ENCODE results near the gene PDXK.

Gene PDXK

DNA sequence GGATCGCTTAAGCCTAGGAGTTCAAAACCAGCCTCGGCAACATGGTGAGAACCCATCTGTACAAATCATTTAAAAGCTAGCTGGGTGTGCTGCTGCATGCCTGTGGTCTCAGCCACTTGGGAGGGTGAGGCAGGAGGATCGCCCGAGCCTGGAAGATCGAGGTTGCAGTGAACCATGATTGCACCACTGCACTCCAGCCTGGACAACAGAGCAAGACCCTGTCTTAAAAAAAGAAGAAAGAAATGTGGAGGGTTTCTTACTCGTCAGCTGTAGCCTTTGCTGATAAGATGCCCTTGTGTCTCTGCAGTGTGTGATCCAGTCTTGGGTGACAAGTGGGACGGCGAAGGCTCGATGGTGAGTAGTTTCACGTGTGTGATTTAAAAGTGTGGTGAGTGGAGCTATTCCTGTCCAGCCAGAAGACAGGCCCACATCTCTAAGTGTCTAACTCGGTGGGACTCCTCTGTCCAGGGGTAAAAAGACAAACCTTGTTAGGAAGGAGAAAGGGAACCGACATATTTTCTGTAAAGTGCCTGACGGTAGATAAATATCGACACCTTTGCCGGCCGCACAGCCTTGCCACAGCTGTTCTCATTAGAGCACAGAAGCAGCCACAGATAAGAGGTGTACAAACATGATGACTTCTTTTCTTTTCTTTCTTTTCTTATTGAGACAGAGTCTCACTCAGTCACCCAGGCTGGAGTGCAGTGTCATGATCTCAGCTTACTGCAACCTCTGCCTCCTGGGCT is 27.0 kb downstream of the PDXK start:
- DNase-seq = no peak

- no peak for DNase-seq
These were observed 29.7 kb downstream of the PDXK start for GRCh38 chr21:43748622-43749021.

GRCh38 chr21:43749651-43750262 is 30.8 kb downstream of the PDXK start:
- no peak for DNase-seq

DNA sequence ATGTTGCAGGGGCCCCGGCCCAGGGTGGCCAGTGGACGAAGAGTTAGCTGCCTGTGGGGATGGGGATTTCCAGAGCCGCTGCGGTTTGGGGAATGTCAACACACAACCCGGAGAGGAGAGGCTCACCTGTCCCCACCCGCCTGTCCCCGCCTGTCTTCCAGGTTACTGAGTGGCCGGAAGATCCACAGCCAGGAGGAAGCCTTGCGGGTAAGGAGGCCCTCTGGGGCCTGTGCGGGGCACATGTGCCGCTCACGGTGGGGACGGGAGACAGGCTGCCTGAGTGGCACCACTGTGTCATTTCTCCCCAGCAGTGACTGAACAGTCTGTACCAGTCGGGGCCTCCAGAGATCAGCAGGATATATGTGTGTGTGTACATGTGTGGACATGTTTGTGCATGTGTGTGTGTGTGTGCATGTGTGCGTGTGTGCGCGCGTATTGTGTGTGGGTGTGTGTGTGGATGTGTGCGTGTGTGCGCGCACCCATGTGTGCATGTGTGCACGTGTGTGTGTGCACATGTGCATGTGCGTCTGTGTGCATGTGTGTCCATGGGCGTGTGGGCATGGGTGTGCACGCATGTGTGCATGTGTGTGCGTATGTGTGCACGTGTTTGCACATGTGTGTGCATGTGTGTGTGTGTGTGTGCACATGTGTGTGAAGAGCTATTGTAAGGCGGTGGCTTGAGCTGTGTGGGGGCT is 31.6 kb downstream of the PDXK start:
- DNase-seq = no peak

DNA sequence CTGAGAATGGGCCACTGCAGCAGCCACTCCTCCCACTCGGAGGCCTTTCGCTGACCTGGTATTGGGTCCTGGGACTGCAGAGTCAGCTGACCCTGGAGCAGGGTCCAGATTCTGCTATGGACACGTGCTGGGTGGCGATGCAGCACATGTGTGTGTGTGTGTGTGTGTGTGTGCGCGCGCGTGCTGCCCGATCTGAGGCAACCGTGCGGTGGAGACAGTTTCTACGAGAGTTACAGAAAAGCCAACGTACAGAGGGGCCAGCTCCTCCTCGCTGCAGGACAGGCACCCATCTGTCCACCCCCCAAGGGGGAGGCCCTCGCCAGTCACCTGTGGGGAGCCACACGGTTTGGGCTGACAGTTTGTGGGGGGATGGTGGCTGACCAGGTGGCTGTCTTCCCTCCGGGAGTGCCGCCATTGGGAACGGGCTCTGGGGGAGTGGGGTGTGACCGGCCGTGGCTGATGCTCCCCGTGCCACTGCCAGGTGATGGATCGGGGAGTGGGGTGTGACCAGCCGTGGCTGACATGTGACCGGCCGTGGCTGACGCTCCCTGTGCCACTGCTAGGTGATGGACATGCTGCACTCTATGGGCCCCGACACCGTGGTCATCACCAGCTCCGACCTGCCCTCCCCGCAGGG is 33.1 kb downstream of the PDXK start:
- no peak for DNase-seq

DNA sequence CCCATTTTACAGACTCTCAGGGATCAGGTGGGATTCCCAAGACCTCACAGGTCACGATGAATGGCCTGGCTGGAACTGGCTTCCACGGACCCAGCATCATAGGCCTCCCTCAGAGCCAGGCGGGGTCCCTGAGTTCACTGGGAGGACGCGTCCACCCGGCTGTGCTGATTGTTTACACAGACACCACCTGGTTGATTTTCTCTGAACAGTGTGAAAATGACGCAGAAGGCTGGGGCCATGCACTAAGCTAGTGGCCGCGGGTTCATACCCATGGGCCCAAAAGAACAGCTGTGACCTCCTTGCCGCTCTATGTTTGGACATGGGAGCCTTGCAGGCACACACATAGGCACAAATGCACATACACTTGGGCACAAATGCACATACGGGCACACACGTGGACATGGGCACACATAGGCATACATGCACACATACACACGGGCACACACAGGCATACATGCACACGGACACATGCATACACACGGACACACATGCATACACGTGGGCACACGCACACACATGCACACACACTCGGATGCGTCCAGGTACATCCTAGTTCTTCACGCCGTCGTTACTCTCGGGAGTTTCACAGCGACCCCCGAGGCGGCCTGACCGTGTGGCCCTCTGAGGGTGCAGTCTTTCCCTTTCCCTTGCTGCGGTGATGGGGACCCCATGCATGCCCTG is 34.0 kb downstream of the PDXK start:
- DNase-seq = no peak

GRCh38 chr21:43753439-43753799 is 34.5 kb downstream of the PDXK start:
- no peak for DNase-seq

GRCh38 chr21:43754948-43755781 is 36.2 kb downstream of the PDXK start:
- no peak for DNase-seq

DNA sequence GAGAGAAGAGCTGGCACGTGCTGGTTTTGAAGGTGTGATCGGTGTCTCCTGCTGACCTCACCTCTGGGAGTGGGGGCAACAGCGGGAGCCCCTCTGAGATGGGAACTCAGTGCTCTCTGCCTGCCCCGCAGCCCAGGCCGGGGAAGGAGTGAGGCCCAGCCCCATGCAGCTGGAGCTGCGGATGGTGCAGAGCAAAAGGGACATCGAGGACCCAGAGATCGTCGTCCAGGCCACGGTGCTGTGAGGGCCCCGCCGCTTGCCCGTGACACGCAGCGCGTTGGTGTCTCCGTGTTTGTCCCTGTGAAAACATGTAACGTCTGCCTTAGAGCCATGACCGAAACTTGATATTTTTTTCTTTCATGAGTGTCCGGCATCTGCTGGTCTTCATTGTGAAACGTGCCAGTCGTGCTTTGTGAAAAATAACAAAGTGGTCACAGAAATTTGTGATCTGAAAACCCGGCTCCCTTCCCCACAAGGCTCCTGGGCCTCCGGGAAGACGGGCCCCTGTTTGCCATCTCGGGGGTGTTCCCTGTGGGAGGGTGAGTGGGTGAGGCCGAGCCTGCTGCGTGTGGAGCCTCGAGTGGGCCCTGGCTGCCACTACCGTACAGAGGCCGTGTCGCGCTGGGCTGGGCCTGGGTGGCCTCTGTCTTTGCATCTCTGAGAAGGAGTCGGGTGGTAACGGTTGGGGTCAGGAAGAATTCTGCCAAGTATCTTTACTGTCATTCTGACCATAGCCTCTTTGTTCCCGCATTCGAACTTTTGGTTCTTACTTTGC is 37.1 kb downstream of the PDXK start:
- DNase-seq = no peak

- DNase-seq = no peak
These were observed 38.7 kb downstream of the PDXK start for GRCh38 chr21:43757601-43758000.

GRCh38 chr21:43758111-43758641 is 39.2 kb downstream of the PDXK start:
- no peak for DNase-seq

- DNase-seq = no peak
These were observed 39.9 kb downstream of the PDXK start for GRCh38 chr21:43758811-43759210.

GRCh38 chr21:43759651-43760050 is 40.7 kb downstream of the PDXK start:
- DNase-seq = no peak

DNA sequence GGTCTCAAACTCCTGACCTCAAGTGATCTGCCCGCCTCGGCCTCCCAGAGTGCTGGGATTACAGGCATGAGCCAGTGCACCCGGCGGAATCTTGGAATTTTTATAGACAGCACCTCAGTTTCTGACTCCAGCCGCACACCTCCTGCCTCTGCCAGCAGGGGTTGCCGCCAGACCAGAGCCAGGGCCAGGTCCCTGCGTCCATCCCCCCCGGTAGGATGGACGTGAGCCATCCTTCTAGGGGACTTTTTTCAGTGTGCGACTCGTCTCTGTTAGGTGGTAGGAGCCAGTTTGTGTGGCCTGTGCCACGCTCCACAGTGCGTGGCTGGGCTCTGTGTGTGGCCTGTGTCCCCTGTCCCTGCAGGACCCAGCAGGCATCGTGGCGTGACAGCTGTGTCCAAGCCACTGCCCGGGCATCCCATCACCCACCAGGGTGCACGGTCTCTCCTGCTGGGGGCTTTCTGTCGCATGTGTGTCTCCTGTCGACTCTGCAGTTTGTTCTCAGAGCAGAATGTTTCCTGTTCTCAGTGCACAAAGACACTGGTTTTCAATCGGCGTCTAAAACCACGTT is 41.5 kb downstream of the PDXK start:
- no peak for DNase-seq

GRCh38 chr21:43761886-43762285 is 43.0 kb downstream of the PDXK start:
- no peak for DNase-seq

- DNase-seq = no peak
These were observed 43.6 kb downstream of the PDXK start for GRCh38 chr21:43762303-43763128.

- DNase-seq = no peak
These were observed 45.1 kb downstream of the PDXK start for GRCh38 chr21:43763901-43764523.

GRCh38 chr21:43764576-43765495 is 45.9 kb downstream of the PDXK start:
- DNase-seq = no peak

Data from NCI-H2081 treated with DMSO at 0.1 percent for 48 hours (cell line).